ENCODE measurements around the gene MPPED2.

MPPED2 gene

GRCh38 chr11:30404136-30404535, 182.0 kb downstream of the MPPED2 start:
- DNase-seq, result no peak

GRCh38 chr11:30395751-30396150, 190.4 kb downstream of the MPPED2 start:
- no peak for DNase-seq

- no peak for DNase-seq
Observed at GRCh38 chr11:30393012-30393411, 193.1 kb downstream of the MPPED2 start.

- no peak for DNase-seq
Observed at GRCh38 chr11:30392221-30392784, 193.8 kb downstream of the MPPED2 start.

GRCh38 chr11:30388957-30389356, 197.2 kb downstream of the MPPED2 start:
- no peak for DNase-seq

GRCh38 chr11:30387891-30388861, 198.0 kb downstream of the MPPED2 start:
- DNase-seq, result no peak

GRCh38 chr11:30381879-30382278, 204.3 kb downstream of the MPPED2 start:
- DNase-seq, result no peak

GRCh38 chr11:30380846-30381245, 205.3 kb downstream of the MPPED2 start:
- no peak for DNase-seq

GRCh38 chr11:30377347-30377746, 208.8 kb downstream of the MPPED2 start:
- DNase-seq, result no peak

- DNase-seq, result no peak
Observed at GRCh38 chr11:30370164-30370563, 216.0 kb downstream of the MPPED2 start.

GRCh38 chr11:30368394-30368793, 217.8 kb downstream of the MPPED2 start:
- no peak for DNase-seq

GRCh38 chr11:30365793-30366517, 220.2 kb downstream of the MPPED2 start:
- DNase-seq, result no peak

GRCh38 chr11:30364837-30365482, 221.2 kb downstream of the MPPED2 start:
- DNase-seq, result no peak

GRCh38 chr11:30364139-30364836, 221.9 kb downstream of the MPPED2 start:
- DNase-seq, result no peak

- no peak for DNase-seq
Observed at GRCh38 chr11:30360741-30361140, 225.4 kb downstream of the MPPED2 start.

Measured in stimulated activated CD4-positive, alpha-beta T cell treated with anti-CD3 and anti-CD28 coated beads, Interleukin-4, amount 100 ng/mL, for 24 hours (primary cell).